Neural cell (in vitro differentiated cells): ENCODE results near the gene CEP72. TPM values are rescaled to one million over a fixed set of nuclear protein-coding genes. Genes with fewer than 3 reads are reported as not detected.

Source experiments
- H2AFZ ChIP-seq: fragments of 200-600, 300-800 bp; sonication (generic), shearing (Covaris generic); 2 replicates; pipeline ENCODE4 v1.6.0; 2014; ENCODE audit warnings: low read depth, mild to moderate bottlenecking, antibody characterized with exemption, low read length, moderate library complexity
- H3F3A ChIP-seq: fragments of 200-600 bp; shearing (Covaris generic); 2 replicates; pipeline ENCODE4 v1.6.1; 2016; ENCODE audit warnings: mild to moderate bottlenecking, moderate library complexity, mixed read lengths, antibody characterized with exemption, low read length; ENCODE audit not compliant: insufficient read depth, poor library complexity, severe bottlenecking
- H3K27ac ChIP-seq: fragments of 200-600, 300-800 bp; sonication (generic), shearing (Covaris generic); 2 replicates; pipeline ENCODE4 v1.5.1; 2014; ENCODE audit warnings: mild to moderate bottlenecking, low read length, moderate library complexity
- H3K27me3 ChIP-seq: fragments of 300-800, 200-600 bp; sonication (generic), shearing (Covaris generic); 2 replicates; pipeline ENCODE4 v1.6.0; 2014; ENCODE audit warnings: mild to moderate bottlenecking, low read depth, low read length, moderate library complexity; ENCODE audit not compliant: insufficient read depth
- H3K36me3 ChIP-seq: fragments of 300-800, 200-600 bp; sonication (generic), shearing (Covaris generic); 2 replicates; pipeline ENCODE4 v1.5.1; 2014; ENCODE audit warnings: mild to moderate bottlenecking, antibody characterized with exemption, low read length, moderate library complexity; ENCODE audit not compliant: insufficient read depth
- H3K4me2 ChIP-seq: fragments of 300-800, 200-600 bp; sonication (generic), shearing (Covaris generic); 2 replicates; pipeline ENCODE4 v1.6.0; 2014; ENCODE audit warnings: mild to moderate bottlenecking, low read length
- H3K4me3 ChIP-seq: fragments of 300-800, 200-600 bp; sonication (generic), shearing (Covaris generic); 2 replicates; pipeline ENCODE4 v1.5.1; 2014; ENCODE audit warnings: mild to moderate bottlenecking, low read length, moderate library complexity
- H3K79me2 ChIP-seq: fragments of 200-600 bp; shearing (Covaris generic); replicated peaks from 2 replicates; pipeline ENCODE4 v1.6.0; 2014; ENCODE audit warnings: mild to moderate bottlenecking, low read length, moderate library complexity; ENCODE audit not compliant: insufficient read depth
- H3K9ac ChIP-seq: fragments of 300-800, 200-600 bp; sonication (generic), shearing (Covaris generic); 2 replicates; pipeline ENCODE4 v1.6.1; 2016; ENCODE audit warnings: mild to moderate bottlenecking, low read length, mixed read lengths
- H3K9me2 ChIP-seq: fragments of 200-600 bp; shearing (Covaris generic); 2 replicates; pipeline ENCODE4 v1.6.1; 2016; ENCODE audit warnings: mild to moderate bottlenecking, low read length, mixed read lengths; ENCODE audit not compliant: insufficient read depth
- H3K9me3 ChIP-seq: fragments of 200-600, 300-800 bp; sonication (generic), shearing (Covaris generic); 2 replicates; pipeline ENCODE4 v1.6.1; 2016; ENCODE audit warnings: mild to moderate bottlenecking, mixed run types, low read length, moderate library complexity, mixed read lengths
- H4K20me1 ChIP-seq: fragments of 200-600 bp; shearing (Covaris generic); 2 replicates; pipeline ENCODE4 v1.6.1; 2016; ENCODE audit warnings: mild to moderate bottlenecking, mixed run types; ENCODE audit not compliant: insufficient read depth
- CTCF ChIP-seq: fragments of 450-650 bp; IDR thresholded peaks from 2 replicates; pipeline ENCODE4 v1.5.1; 2014; ENCODE audit warnings: antibody characterized with exemption, mild to moderate bottlenecking, moderate library complexity; ENCODE audit not compliant: poor library complexity, severe bottlenecking
- EP300 ChIP-seq: fragments of 450-650 bp; conservative IDR thresholded peaks from 2 replicates; pipeline ENCODE4 v1.6.1; 2014; ENCODE audit warnings: antibody characterized with exemption, mild to moderate bottlenecking, moderate library complexity; ENCODE audit not compliant: poor library complexity, severe bottlenecking
- EZH2 ChIP-seq: fragments of 200-600, 300-800 bp; shearing (Covaris generic), sonication (generic); IDR thresholded peaks from 2 replicates; pipeline ENCODE4 v1.6.1; 2014; ENCODE audit warnings: antibody characterized with exemption, low read length, borderline replicate concordance, mild to moderate bottlenecking; ENCODE audit not compliant: insufficient read depth, poor library complexity, severe bottlenecking
- MXI1 ChIP-seq: fragments of 450-650 bp; conservative IDR thresholded peaks from 2 replicates; pipeline ENCODE4 v1.6.1; 2014; ENCODE audit warnings: antibody characterized with exemption, mild to moderate bottlenecking; ENCODE audit not compliant: poor library complexity, severe bottlenecking
- POLR2AphosphoS5 ChIP-seq: IDR thresholded peaks from 2 replicates; pipeline ENCODE4 v1.6.1; 2012
- RAD21 ChIP-seq: fragments of 450-650 bp; conservative IDR thresholded peaks from 2 replicates; pipeline ENCODE4 v1.6.1; 2014; ENCODE audit warnings: antibody characterized with exemption, mild to moderate bottlenecking, moderate library complexity
- REST ChIP-seq: IDR thresholded peaks from 2 replicates; pipeline ENCODE4 v1.6.1; 2012; ENCODE audit warnings: borderline replicate concordance
- SMC3 ChIP-seq: fragments of 450-650 bp; conservative IDR thresholded peaks from 2 replicates; pipeline ENCODE4 v1.6.1; 2014; ENCODE audit warnings: antibody characterized with exemption, mild to moderate bottlenecking, moderate library complexity; ENCODE audit not compliant: poor library complexity
- TAF1 ChIP-seq: IDR thresholded peaks from 2 replicates; pipeline ENCODE4 v1.6.1; 2012; ENCODE audit warnings: low read depth
- polyA plus RNA-seq: library from polyadenylated mRNA; depleted of rRNA; stranded (reverse); fragments of >200 nt; gene quantifications from 2 replicates; pipeline ENCODE4 v1.2.3, GENCODE V29; 2014

Gene CEP72
- polyA plus RNA-seq, 1 donor from 2014 or later, result 5.9 TPM

GRCh38 chr5:585962-586628 lies 26.0 kb upstream of the CEP72 start:
- H3K4me3 ChIP-seq, result no peak overlapping the region
- TF ChIP-seq REST (no peak), TAF1 (no peak), RAD21 (no peak), EP300 (no peak)
- H3K9ac ChIP-seq, result no peak overlapping the region
- no peaks in the 10 kb centered on the region for H4K20me1 ChIP-seq
- no peaks in the 10 kb centered on the region for H3K9me2 ChIP-seq
- no peaks in the 10 kb centered on the region for H3K9me3 ChIP-seq
- H3K36me3 ChIP-seq, result no peaks in the 10 kb centered on the region
- H3K79me2 ChIP-seq, result no peaks in the 10 kb centered on the region
- H2AFZ ChIP-seq, result no peak overlapping the region
- H3F3A ChIP-seq, result no peaks in the 10 kb centered on the region
- H3K27me3 ChIP-seq, result no peaks in the 10 kb centered on the region
- no peak overlapping the region for H3K27ac ChIP-seq
- no peak overlapping the region for H3K4me2 ChIP-seq

- Histone ChIP-seq H3K9me2 (no peaks in the 10 kb centered on the region), H4K20me1 (no peaks in the 10 kb centered on the region), H2AFZ (no peak overlapping the region), H3K9me3 (no peaks in the 10 kb centered on the region), H3K27ac (no peak overlapping the region), H3K9ac (no peak overlapping the region), H3K4me3 (no peak overlapping the region), H3K36me3 (no peaks in the 10 kb centered on the region), H3F3A (no peaks in the 10 kb centered on the region), H3K27me3 (no peaks in the 10 kb centered on the region), H3K4me2 (no peak overlapping the region), H3K79me2 (no peaks in the 10 kb centered on the region)
- no peak for TF ChIP-seq RAD21
- no peak for TF ChIP-seq SMC3
- no peak for TF ChIP-seq CTCF
- no peak for TF ChIP-seq TAF1
- no peak for TF ChIP-seq POLR2AphosphoS5
- TF ChIP-seq EZH2, result no peak
- no peak for TF ChIP-seq REST
- TF ChIP-seq EP300, result no peak
- TF ChIP-seq MXI1, result no peak
These were observed 25.3 kb upstream of the CEP72 start for GRCh38 chr5:586751-587285.
